Urothelium cell line (cell line): ENCODE measurements around the gene GIPC2.
A peak's percentile ranks its signal among the peaks of the same experiment; 100 is the strongest.

ENCODE experiments used
- DNase-seq: peaks from one replicate; pipeline ENCODE4 v3.0.0; 2011; ENCODE audit warnings: low spot score, mixed read lengths
- FAIRE-seq: peaks from 2 replicates; lab custom pipeline; 2011; peaks lifted over from hg19 to GRCh38; lab: Jason Lieb, UNC

GIPC2 gene

GRCh38 chr1:78142736-78143135 lies 97.0 kb downstream of the GIPC2 start:
- FAIRE-seq = no peak
- no peak for DNase-seq

- no peak for FAIRE-seq
Measured at GRCh38 chr1:78143152-78143551, 97.4 kb downstream of the GIPC2 start.

GRCh38 chr1:78143673-78144072 lies 97.9 kb downstream of the GIPC2 start:
- FAIRE-seq (no peak), DNase-seq (no peak)

More at GRCh38 chr1:78143152-78143551, 97.4 kb downstream of the GIPC2 start:
- peak; percentile 14 for DNase-seq

- FAIRE-seq (no peak), DNase-seq (peak; percentile 61)
Measured at GRCh38 chr1:78145105-78145580, 99.4 kb downstream of the GIPC2 start.

GRCh38 chr1:78146205-78146771 lies 100.5 kb downstream of the GIPC2 start:
- DNase-seq (no peak), FAIRE-seq (no peak)

GRCh38 chr1:78147031-78147430 lies 101.3 kb downstream of the GIPC2 start:
- DNase-seq (no peak), FAIRE-seq (no peak)

GRCh38 chr1:78153092-78153736 lies 107.4 kb downstream of the GIPC2 start:
- no peak for DNase-seq
- no peak for FAIRE-seq

GRCh38 chr1:78155121-78155520 lies 109.4 kb downstream of the GIPC2 start:
- FAIRE-seq (no peak), DNase-seq (no peak)

GRCh38 chr1:78156805-78157521 lies 111.2 kb downstream of the GIPC2 start:
- DNase-seq (no peak), FAIRE-seq (no peak)

- DNase-seq = no peak
- no peak for FAIRE-seq
Measured at GRCh38 chr1:78165816-78166215, 120.0 kb downstream of the GIPC2 start.

- DNase-seq (no peak), FAIRE-seq (no peak)
Measured at GRCh38 chr1:78168306-78168705, 122.5 kb downstream of the GIPC2 start.

- FAIRE-seq (no peak), DNase-seq (no peak)
Measured at GRCh38 chr1:78170859-78171258, 125.1 kb downstream of the GIPC2 start.

- FAIRE-seq (no peak), DNase-seq (peak; percentile 12)
Measured at GRCh38 chr1:78171736-78172590, 126.2 kb downstream of the GIPC2 start.

GRCh38 chr1:78176448-78176847 lies 130.7 kb downstream of the GIPC2 start:
- FAIRE-seq = no peak
- peak; percentile 64 for DNase-seq

GRCh38 chr1:78177708-78178270 lies 132.0 kb downstream of the GIPC2 start:
- FAIRE-seq (no peak), DNase-seq (no peak)

GRCh38 chr1:78178816-78179215 lies 133.1 kb downstream of the GIPC2 start:
- FAIRE-seq (peak; percentile 32), DNase-seq (no peak)

- DNase-seq (no peak), FAIRE-seq (no peak)
Measured at GRCh38 chr1:78184460-78185072, 138.8 kb downstream of the GIPC2 start.
